ENCODE results near the gene ALDH1A3. TPM values are rescaled to one million over a fixed set of nuclear protein-coding genes. Genes with fewer than 3 reads are reported as not detected.

Gene ALDH1A3
- polyA plus RNA-seq, 1 experiment: 1.1 TPM

DNA sequence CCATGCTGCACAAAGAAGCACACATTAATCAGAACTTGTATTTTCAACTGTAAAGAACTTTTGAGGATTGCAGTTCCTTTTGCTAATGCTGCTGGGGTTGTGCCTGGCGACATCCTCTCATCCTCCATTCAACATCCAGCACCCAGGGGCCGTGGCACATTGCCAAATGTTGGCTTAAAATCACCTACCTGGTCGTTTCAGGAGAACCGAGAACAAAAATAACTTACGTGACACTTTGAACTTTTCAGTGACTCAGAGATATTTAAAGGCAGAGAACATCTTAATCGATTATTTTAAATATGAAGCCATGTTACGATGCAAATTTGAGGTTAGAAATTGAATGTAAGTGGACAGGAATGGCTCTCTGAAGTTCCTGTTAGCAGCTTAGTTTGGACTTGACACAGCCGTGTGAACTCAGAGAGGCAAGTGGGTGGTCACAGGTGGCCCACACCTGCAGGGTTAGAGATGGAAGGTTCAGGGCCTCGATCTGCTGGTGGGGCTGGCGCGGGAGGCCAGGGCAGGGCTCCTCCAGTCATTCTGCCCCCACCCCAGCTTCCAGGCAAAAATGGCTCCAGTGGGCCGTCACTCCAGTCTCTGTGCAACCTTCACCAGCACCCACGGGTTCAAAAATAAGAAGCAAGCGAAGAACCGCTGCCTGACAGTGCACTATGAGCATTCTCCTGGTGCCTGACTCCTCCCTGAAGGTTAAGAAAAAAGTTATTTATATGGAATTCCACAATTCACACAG lies 51.7 kb downstream of the ALDH1A3 start:
- POLR2A ChIA-PET: no interaction called here
- no peaks in the 10 kb centered on the region for H3K27me3 ChIP-seq (ENCODE audit: control insufficient read depth, insufficient read depth, low read length)
- no peak for TF ChIP-seq CTCF (IDR thresholded peaks at IDR 0.05; ENCODE audit: insufficient read depth, low read depth, low read length)
- CTCF ChIA-PET: interaction anchor here (1.7 to 5.8 kb wide), 2 partner anchors 13 to 77 kb away, joined by 4 to 47 read pairs; partner anchors contain the start of gene LRRK1
- no peak for DNase-seq (ENCODE audit: low read depth)
- no peak overlapping the region for H3K4me3 ChIP-seq (ENCODE audit: low read depth, low read length)
- no peaks in the 10 kb centered on the region; the same call in 1 of the 2 replicates for H3K36me3 ChIP-seq (ENCODE audit: control insufficient read depth, insufficient read depth, low read length)

- POLR2A ChIA-PET: no interaction called here
- H3K36me3 ChIP-seq (ENCODE audit: control insufficient read depth, insufficient read depth, low read length): no peaks in the 10 kb centered on the region; the same call in 1 of the 2 replicates
- TF ChIP-seq CTCF (IDR thresholded peaks at IDR 0.05; ENCODE audit: insufficient read depth, low read depth, low read length): no peak
- H3K4me3 ChIP-seq (ENCODE audit: low read depth, low read length): no peak overlapping the region
- CTCF ChIA-PET: interaction anchor here (0.7 to 1.9 kb wide), 2 partner anchors 11 to 74 kb away, joined by 3 to 6 read pairs; no protein-coding TSS in a partner anchor
- no peaks in the 10 kb centered on the region for H3K27me3 ChIP-seq (ENCODE audit: control insufficient read depth, insufficient read depth, low read length)
- no peak for DNase-seq (ENCODE audit: low read depth)
These were observed 53.2 kb downstream of the ALDH1A3 start for GRCh38 chr15:100932676-100933348.

DNA sequence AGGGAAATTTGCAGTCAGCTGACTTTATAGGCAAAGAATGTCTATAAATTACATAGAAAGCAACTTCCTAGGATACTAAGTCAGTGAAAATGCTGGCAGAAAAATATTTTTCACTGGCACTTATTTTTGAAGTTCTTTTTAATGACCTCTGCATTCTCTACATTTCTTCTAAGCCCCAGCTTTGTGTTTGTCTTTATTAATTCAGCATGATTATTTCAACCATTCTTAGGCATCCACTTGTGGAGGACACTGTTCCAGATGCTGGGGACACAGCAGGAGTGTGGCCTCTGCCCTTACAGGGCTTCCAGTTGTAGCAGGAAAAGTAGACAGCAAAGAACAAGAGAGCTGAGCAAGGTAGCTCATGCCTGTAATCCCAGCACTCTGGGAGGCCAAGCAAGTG lies 54.5 kb downstream of the ALDH1A3 start:
- Histone ChIP-seq H3K4me3 (ENCODE audit: low read depth, low read length) (no peak overlapping the region), H3K36me3 (ENCODE audit: control insufficient read depth, insufficient read depth, low read length) (no peaks in the 10 kb centered on the region; the same call in none of the 2 replicates), H3K27me3 (ENCODE audit: control insufficient read depth, insufficient read depth, low read length) (no peaks in the 10 kb centered on the region)
- no peak for TF ChIP-seq CTCF (IDR thresholded peaks at IDR 0.05; ENCODE audit: insufficient read depth, low read depth, low read length)
- ChIA-PET POLR2A (no interaction called here), CTCF (interaction anchor here (0.7 to 1.9 kb wide), 3 partner anchors 10 to 16 kb away, joined by 3 to 6 read pairs (median 5); no protein-coding TSS in a partner anchor)
- DNase-seq (ENCODE audit: low read depth): no peak

- no peak for TF ChIP-seq CTCF (IDR thresholded peaks at IDR 0.05; ENCODE audit: insufficient read depth, low read depth, low read length)
- no peak for DNase-seq (ENCODE audit: low read depth)
- Histone ChIP-seq H3K27me3 (ENCODE audit: control insufficient read depth, insufficient read depth, low read length) (no peaks in the 10 kb centered on the region), H3K4me3 (ENCODE audit: low read depth, low read length) (no peak overlapping the region), H3K36me3 (ENCODE audit: control insufficient read depth, insufficient read depth, low read length) (no peaks in the 10 kb centered on the region; the same call in none of the 2 replicates)
- ChIA-PET CTCF (interaction anchor here (1.2 kb wide), 1 partner anchor 17 kb away, joined by 5 read pairs; no protein-coding TSS in a partner anchor), POLR2A (no interaction called here)
These were observed 55.1 kb downstream of the ALDH1A3 start for GRCh38 chr15:100934726-100935125.

GRCh38 chr15:100937171-100937570 lies 57.5 kb downstream of the ALDH1A3 start:
- DNase-seq (ENCODE audit: low read depth): no peak
- ChIA-PET CTCF (interaction anchor here (0.9 to 2.1 kb wide), 2 partner anchors 19 to 20 kb away, joined by 3 to 10 read pairs; no protein-coding TSS in a partner anchor), POLR2A (no interaction called here)
- TF ChIP-seq CTCF (IDR thresholded peaks at IDR 0.05; ENCODE audit: insufficient read depth, low read depth, low read length): no peak
- Histone ChIP-seq H3K36me3 (ENCODE audit: control insufficient read depth, insufficient read depth, low read length) (no peaks in the 10 kb centered on the region; the same call in none of the 2 replicates), H3K4me3 (ENCODE audit: low read depth, low read length) (no peak overlapping the region), H3K27me3 (ENCODE audit: control insufficient read depth, insufficient read depth, low read length) (no peaks in the 10 kb centered on the region)

Measured in BJ (cell line).